ENCODE results near the gene ITGB6.

- TF ChIP-seq CTCF (IDR thresholded peaks at IDR 0.05): no peak
- no peak for TF ChIP-seq POLR2A (IDR thresholded peaks at IDR 0.05)
Measured at GRCh38 chr2:160105366-160105765, 94.7 kb downstream of the ITGB6 start.
